Central memory CD4-positive, alpha-beta T cell (primary cell): ENCODE measurements around the gene DNAH11.
"Not testable (repeated sequence)": the region's sequence is repeated elsewhere in the genome, so short reads cannot be mapped to it uniquely, and the experiment has no call there.

Experiments used
- DNase-seq: peaks from one replicate; pipeline ENCODE4 v3.0.0; 2022

DNAH11 gene

DNA sequence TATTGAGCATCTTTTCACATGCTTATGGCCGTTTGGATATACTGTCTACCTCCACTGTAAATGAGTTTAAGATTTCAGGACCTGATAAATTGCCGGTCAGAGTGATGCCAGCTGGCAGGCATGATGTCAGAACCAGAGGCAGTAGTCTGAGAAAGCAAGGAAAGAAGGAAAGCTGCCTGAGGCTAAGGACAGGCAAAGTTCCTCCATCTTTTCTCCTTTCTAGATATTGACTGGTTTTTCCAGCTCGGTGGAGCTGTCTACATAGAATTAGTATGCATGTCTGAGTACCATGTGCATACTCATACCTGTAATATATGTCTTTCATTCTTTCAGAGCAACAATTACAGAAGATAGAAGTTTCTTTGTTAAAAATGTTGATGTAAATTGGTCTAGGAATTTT, 350.6 kb downstream of the DNAH11 start:
- DNase-seq: no peak

DNA sequence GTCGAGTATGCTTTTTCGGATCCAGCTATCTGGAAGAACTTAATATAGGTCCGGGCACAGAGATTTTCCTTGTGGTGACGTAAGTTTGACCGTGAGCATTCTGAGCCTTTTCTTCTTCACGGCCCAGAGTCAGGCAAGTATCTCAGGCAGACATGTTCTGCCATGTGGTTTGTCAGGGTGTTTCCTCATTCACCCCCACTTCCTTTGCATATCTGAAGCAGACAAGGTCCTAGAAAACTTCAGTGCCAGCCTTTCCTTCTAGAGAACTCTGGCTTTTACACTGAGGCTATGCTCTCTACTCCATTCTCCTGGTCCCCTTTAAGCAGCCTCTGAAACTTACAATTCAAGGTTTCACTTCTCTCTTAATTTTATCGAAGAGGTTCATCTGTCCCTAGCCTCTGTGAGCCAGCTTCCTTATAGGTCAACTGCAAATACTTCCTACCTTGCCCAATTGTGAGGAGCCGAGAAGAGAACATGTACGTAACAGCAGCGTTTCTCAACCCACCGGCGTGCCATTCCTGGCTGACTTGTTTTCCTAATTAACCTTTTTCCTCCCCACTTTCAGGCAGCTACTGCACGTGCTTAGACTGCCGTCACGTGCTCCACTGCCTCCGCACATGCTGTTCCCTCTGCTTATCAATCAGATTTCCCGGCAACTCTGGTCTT, 355.6 kb downstream of the DNAH11 start:
- peak; percentile 19 for DNase-seq

DNA sequence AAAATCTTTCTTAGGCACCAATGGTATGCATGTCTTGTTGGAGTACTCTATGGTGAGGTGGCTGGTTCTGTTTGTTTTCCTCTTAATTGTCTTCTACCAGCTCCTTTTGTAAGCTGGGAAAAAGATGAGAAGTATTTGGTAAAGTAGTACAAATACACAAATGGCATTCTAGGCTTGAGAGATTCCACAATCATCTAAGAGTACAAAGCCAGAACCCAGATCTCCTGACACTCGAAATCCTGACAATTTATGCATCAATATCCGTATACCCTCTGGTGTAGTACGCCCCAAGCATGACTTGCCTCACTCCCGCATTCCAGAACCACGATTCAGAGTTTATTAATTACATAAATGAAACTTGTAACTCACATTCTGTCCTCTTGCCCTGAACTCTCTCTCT, 359.4 kb downstream of the DNAH11 start:
- DNase-seq: no peak

DNA sequence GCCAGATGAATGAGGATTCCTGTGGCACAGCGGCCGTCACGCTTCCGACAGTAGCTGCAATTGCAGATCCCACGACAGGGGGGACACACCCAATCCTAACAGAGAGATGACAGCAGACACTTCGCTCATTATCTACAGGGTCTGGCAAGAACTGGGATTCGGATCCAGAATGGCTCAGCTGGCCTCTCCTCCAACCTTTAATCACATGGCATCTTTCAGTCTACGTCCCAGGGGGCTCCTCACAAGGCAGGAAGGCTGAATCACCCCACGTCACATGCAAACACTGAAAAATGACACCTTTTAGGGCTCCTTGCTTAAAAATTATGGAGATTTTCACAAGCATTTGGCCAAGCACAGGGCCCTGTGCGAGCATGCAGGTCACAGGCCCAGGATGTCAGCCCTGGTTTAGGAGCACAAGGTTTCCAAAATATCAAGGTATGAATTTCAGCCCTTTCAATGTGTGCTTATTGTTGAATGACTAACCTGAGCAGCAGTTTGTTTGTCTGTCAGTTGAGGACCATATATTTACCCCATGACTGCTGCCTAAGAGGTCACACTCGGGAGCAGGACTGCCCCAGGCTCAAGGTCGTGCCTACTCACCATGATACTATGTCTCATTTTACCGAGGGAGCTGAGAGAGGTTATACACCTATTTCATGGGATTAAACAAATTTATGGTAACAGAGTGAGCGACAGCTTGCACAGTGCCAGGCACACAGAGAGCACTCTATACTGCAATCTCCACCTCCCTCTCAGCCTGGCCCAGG, 360.4 kb downstream of the DNAH11 start:
- no peak for DNase-seq

DNA sequence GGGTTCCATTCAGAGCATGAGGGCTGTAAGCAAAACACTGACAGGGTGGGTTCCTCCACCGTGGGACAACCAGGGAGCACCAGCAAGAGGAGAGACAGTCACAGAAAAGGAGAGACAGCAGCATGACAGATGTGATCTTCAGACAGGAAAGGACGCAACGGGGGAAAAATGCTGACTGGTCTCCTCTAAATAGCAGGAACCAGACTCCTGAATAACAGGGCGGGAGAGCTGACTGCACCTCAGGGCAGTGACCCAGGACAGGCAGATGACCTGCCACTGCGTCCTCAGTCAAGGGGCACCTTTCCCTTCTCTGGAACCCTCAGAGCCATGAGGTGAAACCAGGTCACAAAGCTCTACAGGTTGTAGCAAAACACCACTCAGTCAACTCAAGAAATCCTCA, 365.9 kb downstream of the DNAH11 start:
- DNase-seq: no peak

DNA sequence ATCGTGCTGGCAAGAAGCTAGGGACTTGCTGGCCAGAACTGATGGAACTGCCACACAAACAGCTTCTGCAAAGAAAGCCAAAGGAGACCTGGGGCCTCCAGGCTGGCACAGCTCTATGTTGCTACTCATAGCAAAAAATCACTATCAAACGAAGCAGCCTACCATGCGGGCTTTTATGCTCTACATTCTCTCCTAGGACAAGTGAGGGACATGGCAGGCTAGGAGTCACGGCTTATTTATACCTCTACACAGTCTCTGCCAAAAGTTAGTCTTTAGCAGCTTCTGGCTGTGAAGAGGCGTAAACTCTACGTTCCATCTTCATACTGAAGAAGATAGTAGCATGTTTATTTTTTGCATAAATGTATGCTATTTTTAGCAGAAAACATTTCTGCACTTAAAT, 367.4 kb downstream of the DNAH11 start:
- DNase-seq: no peak

DNA sequence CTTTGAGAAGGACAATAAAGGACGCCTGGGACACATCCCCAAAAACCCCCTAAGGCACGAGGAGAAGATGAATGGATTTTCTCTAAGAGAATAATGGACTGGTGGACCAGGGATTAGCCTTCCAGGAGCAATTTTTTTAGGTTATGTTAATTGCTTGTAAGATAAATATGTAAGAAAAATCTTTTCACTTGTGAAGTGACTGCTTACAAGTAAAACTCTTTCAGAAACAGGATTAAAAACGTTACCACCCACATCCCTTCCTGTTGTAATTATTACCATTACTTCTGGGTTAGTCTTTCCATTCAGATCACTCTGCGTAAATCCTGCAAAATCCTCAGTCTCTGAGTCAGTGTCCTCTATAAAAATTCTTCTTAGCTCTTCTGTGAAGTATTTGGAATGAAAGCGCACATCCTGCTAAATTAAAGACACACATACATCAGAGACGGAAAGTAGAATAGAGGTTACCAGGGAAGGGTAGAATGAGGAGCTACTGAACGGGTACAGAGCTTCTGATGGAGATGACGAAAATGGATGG, 368.6 kb downstream of the DNAH11 start:
- no peak for DNase-seq

DNA sequence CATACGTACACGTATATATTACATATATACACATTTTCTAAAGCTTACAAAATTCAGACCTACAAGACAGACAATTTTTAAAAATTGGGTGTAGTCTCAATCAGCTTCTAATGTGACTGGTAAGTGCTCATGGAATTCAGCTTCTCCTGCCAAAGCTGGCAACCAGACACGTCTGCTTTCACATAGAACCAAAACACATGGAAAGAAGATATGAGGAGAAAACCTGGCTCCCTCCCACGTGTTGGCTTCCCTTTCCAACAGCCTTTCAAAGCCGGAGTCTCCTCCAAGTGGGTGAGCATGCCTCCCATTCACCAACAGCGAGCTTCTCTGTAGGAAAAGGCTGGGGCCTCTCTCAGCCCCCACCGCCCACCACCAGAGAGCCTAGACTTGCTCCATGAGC, 369.5 kb downstream of the DNAH11 start:
- DNase-seq: no peak

DNA sequence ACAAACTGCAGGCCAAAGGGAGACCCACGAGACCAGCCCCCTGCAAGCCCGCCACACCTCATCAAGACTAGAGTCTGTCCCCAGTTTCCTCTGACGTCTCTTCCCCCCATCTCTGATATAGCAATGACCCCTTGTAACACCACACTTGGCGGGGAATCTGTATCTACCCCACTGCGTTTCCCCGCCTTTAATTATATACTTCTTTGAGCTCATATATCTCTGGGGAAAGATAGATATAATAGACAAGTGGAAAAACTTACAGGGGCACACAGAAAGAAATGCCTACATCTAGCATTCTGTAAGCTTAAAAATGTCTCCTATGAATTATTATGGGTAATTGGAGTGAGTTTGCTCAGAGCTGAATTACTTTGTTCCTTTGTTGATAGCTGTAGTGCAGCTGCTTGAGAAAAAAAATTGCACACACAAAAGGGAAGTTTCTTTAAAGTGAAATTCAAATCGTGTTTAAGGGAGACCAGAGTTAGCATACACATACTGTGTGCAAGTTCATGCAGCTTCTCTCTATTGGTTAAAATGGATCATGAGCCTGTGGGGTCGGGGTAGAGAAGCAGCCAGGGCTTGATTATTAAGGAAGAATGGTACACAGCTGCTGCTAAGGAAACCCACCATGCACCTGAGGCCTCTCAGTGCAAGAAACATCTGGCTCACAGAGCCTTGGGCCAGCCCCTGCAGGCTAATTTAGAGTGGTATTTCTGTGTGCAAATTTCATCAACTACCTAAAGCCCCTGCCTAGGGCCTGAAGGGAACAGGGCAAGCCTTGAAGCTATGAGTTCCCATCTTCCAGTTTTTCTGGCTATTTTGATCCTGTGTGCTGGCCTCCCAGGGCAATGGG, 370.3 kb downstream of the DNAH11 start:
- DNase-seq: no peak

DNA sequence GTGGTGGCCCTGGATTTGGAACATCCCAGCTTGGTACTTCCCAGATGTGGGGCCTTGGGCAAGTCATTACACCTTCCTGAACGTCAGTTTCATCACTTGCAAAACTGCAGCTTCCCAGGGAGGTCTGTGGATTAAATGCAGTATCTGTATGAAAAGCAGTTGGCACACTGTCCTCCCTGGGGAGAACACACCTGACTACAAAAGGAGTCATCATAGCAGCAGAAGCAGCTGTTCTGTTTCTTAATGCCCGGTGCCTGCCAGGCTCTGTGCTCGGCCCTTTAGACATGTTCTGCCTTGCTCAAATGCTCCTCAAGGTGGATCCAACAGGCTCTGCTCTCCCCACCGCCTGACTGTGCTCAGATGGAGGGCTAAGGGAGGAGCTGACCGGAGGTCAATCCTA, 371.8 kb downstream of the DNAH11 start:
- DNase-seq: no peak

DNA sequence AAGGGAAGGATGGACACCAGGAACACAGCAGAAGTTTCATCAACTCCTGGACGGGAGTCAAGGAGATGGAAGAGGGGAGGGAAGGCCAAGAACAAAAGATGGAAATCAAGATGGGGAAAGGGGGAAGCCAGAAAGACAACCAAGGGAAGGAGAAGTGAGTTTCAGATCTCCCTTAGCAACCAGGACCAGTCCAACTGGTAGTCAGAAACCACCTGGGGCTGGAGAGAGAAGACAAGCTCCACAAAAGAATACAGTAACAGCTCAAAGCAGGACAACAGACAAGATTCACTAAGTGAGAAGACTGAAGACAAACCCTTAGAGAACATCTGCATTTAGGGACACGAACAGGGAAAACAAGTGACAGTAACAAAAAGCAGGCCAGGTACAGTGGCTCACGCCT, 372.3 kb downstream of the DNAH11 start:
- no peak for DNase-seq

DNA sequence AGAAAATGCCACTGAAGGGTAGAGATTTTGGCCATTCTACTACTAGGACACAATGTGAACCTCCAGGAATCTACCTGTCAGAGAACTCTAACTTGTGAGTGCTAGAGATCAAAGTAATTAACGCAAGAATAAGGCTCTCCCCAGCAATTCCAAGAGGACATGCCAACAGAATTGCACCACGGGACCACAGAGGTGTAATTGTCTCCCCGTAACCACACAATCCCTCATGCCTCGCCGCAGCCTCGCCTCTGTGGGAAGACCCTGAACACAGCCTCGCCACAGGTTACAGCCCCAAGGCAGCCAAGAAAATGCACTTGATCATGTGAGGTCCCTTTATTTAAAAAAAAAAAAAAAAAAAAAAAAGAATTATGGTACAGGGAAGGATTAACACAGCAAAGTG, 373.3 kb downstream of the DNAH11 start:
- DNase-seq: no peak

DNA sequence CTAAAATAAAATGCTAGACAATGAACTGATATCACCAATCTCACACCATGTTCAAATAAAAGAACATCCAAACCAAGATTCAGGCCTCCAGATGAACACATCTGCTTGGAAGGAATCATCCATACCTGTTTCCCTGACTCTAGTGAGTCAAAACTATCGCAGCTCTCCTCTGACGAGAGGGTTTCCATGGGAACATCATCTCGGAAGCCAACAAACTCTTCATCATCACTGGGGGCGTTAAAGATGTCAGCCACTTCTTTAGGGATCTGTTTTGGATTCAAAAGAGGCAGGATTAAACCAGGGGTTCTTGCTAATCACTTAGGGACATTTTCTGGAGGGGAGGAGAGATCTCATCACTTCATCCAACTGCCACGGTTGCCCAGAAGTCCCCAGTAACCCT, 373.8 kb downstream of the DNAH11 start:
- no peak for DNase-seq

DNA sequence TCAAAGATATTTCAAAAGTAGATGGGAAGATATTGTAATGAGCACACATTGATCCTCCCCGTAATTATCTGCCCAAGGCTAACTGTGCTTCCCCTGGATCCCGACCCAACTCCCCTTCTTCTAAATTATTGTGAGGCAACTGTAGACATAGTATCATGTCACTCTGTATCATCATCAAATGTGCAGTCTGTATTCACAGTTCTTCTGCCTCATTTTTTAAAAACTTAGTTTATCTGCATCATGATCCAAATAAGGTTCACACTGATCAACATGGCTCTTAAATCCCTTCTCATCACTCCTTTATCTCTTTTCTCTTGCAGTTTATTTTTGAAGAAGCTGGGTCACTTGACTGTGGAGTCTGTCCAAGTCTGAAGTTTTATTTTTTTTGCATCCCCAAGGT, 375.4 kb downstream of the DNAH11 start:
- no peak for DNase-seq

DNA sequence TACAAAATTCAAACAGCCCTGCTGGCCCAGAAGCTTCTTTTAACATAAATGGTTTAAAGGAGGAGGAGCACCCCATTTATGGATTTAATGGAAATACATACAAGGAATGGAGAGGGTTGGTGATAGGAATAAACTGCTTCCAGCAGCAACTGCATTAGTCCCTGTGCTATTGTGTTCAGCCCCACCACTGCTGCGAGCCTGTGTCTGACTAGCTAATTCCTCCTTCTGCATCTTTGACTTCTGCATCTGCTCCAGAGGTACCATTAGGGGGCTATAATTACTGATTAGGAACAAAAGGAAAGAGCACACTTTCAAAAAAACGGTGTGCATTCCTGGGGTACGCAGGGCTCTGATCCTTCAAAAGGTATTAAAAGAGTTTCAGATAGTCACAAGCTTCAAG, 378.1 kb downstream of the DNAH11 start:
- no peak for DNase-seq

DNA sequence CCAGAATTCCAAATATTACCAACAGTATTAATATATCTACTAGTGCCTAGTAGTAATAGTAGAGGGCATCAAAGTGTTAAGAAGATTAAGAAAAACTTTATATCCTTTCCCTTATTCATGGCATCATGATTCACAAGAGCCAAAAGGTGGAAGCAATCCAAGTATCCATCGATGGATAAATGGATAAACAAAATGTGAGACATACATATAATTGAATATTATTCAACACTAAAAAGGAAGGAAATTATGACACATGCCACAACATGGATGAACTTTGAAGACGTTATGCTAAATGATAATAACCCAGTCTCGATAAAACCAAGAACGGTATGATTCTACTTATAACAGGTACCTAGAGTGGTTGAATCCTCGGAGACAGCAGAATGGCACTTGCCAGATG, 379.8 kb downstream of the DNAH11 start:
- no peak for DNase-seq

DNA sequence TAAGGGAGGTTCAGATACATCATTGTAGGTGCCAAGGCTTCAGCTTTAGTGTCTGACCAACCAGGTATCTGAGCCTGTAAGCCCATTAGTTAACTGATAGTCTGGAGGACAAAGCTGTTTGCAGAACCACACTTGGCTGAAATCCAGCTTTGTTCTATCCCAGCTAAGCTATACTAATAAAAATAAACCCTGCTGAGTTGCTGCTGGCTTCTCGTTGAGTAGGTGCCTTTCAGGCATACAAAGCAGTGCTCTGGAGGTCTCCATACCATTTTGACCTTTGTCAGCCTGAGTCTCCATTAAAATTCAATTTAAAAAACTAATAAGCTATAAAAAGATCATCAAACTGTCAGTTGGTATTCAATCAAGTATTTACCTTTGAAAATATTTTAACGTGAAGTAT, 380.8 kb downstream of the DNAH11 start:
- DNase-seq: no peak

DNA sequence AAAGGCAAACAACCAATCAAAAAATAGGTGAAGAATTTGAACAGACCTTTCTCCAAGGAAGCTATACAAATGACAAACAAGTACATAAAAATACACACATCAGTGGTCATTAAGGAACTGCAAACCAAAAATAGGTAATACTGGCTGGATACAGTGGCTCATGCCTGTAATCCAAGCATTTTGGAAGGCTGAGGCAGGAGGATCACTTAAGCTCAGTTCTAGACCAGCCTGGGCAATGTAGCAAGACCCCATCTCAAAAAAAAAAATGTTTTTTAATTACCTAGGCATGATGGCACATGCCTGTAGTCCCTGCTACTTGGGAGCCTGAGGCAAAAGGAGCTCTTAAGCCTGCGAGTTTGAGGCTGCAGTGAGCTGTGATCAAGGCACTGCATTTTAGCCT, 383.6 kb downstream of the DNAH11 start:
- no peak for DNase-seq

DNA sequence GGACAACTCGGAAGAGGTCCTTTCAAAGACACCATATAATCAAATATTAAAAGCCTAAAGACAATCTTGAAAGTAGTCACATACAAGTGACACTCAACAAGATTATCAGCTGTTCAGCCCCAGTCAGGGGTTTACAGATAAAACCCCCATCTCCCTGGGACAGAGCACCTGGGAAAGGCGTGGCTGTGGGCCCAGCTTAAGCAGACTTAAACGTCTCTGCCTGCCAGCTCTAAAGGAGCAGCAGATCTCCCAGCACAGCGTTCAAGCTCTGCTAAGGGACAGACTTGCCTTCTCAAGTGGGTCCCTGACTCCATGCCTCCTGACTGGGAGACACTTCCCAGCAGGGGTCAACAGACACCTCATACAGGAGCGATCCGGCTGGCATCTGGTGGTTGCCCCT, 384.9 kb downstream of the DNAH11 start:
- DNase-seq: no peak

DNA sequence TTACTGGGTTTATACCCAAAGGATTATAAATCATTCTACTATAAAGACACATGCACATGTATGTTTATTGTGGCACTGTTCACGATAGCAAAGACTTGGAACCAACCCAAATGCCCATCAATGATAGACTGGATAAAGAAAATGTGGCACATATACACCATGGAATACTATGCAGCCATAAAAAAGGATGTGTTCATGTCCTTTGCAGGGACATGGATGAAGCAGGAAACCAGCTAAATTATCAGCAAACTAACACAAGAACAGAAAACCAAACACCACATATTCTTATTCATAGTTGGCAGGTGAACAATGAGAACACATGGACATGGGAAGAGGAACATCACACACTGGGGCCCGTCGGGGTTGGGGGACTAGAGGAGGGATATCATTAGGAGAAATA, 390.5 kb downstream of the DNAH11 start:
- not testable (repeated sequence) for DNase-seq

DNA sequence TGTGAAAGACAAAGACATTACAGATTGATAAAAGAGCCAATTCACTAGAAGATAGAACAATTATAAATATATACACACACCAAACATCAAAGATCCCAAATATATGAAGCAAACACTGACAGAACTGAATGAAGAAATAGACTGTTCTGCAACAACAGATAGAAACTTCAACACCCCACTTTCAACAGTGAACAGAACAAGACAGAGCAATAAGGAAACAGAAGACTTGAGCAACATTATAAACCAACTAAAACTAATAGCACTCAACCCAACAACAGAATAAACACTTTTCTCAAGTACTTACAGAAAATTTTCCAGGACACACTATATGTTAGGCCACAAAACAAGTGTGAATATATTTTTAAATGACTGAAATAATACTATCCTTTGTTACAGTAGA, 392.0 kb downstream of the DNAH11 start:
- no peak for DNase-seq

DNA sequence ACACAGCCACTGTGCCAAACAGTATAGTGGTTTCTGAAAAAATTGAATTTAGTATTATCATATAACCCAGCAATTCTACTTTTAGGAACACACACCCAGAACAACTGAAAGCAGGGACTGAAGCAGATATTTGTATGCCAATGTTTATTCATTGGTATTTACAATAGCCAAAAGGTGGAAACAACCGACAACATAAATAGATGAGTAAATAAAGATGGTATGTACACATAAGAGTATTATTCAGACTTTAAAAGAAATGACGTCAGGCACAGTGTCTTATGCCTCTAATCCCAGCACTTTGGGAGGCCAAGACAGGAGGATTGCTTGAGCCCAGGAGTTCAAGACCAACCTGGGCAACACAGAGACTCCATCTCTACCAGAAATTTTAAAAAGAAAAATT, 395.6 kb downstream of the DNAH11 start:
- no peak for DNase-seq

DNA sequence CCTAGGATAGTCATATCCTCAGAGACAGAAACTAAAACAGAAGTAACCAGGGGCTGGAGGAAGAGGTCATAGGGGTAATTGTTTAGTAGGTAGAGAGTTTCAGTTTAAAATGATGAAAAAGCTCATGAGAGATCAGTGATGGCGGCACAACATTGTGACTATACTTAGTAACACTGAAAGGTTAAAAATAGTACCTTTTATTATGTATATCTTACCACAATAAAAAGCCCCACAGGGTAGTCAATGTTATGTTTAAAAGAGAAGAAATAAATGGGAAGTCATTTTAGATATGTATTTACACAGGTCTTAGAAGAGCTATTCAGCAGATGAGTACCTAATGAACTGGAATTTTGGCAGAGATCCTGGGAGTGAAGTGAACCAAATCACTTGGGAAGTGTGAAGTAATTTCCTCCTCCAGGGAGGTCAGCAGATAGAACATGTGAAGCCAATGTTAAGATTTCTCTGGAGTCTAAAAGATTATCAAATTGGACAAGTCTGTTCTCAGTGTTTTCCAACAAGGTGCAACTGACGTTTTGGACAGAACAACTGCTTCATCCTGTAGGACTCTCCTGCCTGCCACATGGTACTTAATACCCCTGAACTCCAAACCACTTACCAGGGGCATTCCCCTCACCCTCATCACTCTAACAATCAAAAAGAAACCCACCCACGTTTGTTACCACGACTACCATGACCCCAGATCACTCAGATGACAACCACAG, 396.5 kb downstream of the DNAH11 start:
- no peak for DNase-seq
